ENCODE data around the gene FBXO31. TPM values are rescaled to one million over a fixed set of nuclear protein-coding genes. Genes with fewer than 3 reads are reported as not detected.

The FBXO31 gene
- total and polyA plus RNA-seq, 2 of the 13 experiments (the other 11 are each of a cell fraction or from before 2014, with no cell fraction given), result 92.4 to 101 TPM

GRCh38 chr16:87371261-87371866 is 12.2 kb downstream of the FBXO31 start (continued):
- TF ChIP-seq KDM5B (CRISPR knock-in tag; IDR thresholded peaks at IDR 0.05; ENCODE audit: borderline replicate concordance) (0 out of 2 replicates have a peak, but pooled peaks have one; percentile 40), BCL6 (CRISPR knock-in tag; IDR thresholded peaks at IDR 0.05) (no peak), BORCS8-MEF2B (CRISPR knock-in tag; IDR thresholded peaks at IDR 0.05) (0 out of 2 replicates have a peak, but pooled peaks have one; percentile 38), NRL (CRISPR knock-in tag; IDR thresholded peaks at IDR 0.05; ENCODE audit: borderline replicate concordance) (0 out of 2 replicates have a peak, but pooled peaks have one; percentile 19), ZNF550 (CRISPR knock-in tag; IDR thresholded peaks at IDR 0.05; ENCODE audit: borderline replicate concordance) (0 out of 2 replicates have a peak, but pooled peaks have one; percentile 52), RFX3 (CRISPR knock-in tag; IDR thresholded peaks at IDR 0.05) (no peak), FOXM1 (CRISPR knock-in tag; IDR thresholded peaks at IDR 0.05) (no peak), LCORL (IDR thresholded peaks at IDR 0.05) (no peak), LCORL (CRISPR knock-in tag; IDR thresholded peaks at IDR 0.05) (no peak), ZBTB33 (CRISPR knock-in tag; IDR thresholded peaks at IDR 0.05) (peak; percentile 65; the same call in 1 of the 2 replicates)

Data from HepG2 (cell line).